RWPE2 (cell line): Measurements from ENCODE around the gene NUBP2.
A peak's percentile ranks its signal among the peaks of the same experiment; 100 is the strongest.

Experiments
- ATAC-seq: fragments of 200-7000 bp; cut with Tn5 transposase; 3 replicates; pipeline ENCODE4 v1.9.1; 2021; ENCODE audit warnings: low read depth
- DNase-seq: peaks from one replicate; pipeline ENCODE4 v3.0.0-alpha.2; 2020; ENCODE audit warnings: low spot score
- H3K27ac ChIP-seq: fragments of 450-650 bp; 2 replicates; pipeline ENCODE4 v1.5.1; 2017; ENCODE audit warnings: mild to moderate bottlenecking; ENCODE audit not compliant: poor library complexity, severe bottlenecking
- H3K27me3 ChIP-seq: fragments of 250-450 bp; sonication (Bioruptor Pico); 2 replicates; pipeline ENCODE4 v1.5.1; 2021; ENCODE audit warnings: mild to moderate bottlenecking, moderate library complexity; ENCODE audit not compliant: insufficient read depth, poor library complexity, severe bottlenecking
- H3K36me3 ChIP-seq: fragments of 250-450 bp; sonication (Bioruptor Pico); 2 replicates; pipeline ENCODE4 v1.5.1; 2020; ENCODE audit warnings: low read depth, mild to moderate bottlenecking, moderate library complexity
- H3K4me1 ChIP-seq: fragments of 250-450 bp; sonication (Bioruptor Pico); 2 replicates; pipeline ENCODE4 v1.5.1; 2021; ENCODE audit warnings: mild to moderate bottlenecking, moderate library complexity; ENCODE audit not compliant: insufficient read depth, poor library complexity, severe bottlenecking
- H3K4me3 ChIP-seq: fragments of 250-450 bp; sonication (Bioruptor Pico); 2 replicates; pipeline ENCODE4 v1.5.1; 2021; ENCODE audit warnings: mild to moderate bottlenecking, moderate library complexity; ENCODE audit not compliant: severe bottlenecking
- H3K9me3 ChIP-seq: fragments of 250-450 bp; sonication (Bioruptor Pico); 2 replicates; pipeline ENCODE4 v1.5.1; 2021; ENCODE audit warnings: mild to moderate bottlenecking, moderate library complexity; ENCODE audit not compliant: severe bottlenecking
- CTCF ChIP-seq: fragments of 450-650 bp; IDR thresholded peaks from one replicate; pipeline ENCODE4 v1.5.1; 2017; ENCODE audit warnings: mild to moderate bottlenecking, moderate library complexity; ENCODE audit not compliant: poor library complexity, severe bottlenecking

Gene NUBP2

GRCh38 chr16:1818873-1819525 lies 36.2 kb downstream of the NUBP2 start:
- no peak overlapping the region for H3K4me3 ChIP-seq
- peaks cover 30% of the 10 kb centered on the region for H3K36me3 ChIP-seq
- H3K9me3 ChIP-seq: no peaks in the 10 kb centered on the region
- H3K4me1 ChIP-seq: no peaks in the 10 kb centered on the region
- TF ChIP-seq CTCF: no peak
- no peaks in the 10 kb centered on the region for H3K27me3 ChIP-seq
- no peak overlapping the region for H3K27ac ChIP-seq
- peak; percentile 67 for DNase-seq
- no peak for ATAC-seq

GRCh38 chr16:1819611-1820010 lies 36.9 kb downstream of the NUBP2 start:
- Histone ChIP-seq H3K27ac (no peak overlapping the region), H3K9me3 (no peaks in the 10 kb centered on the region), H3K4me1 (no peaks in the 10 kb centered on the region), H3K36me3 (peaks cover 30% of the 10 kb centered on the region), H3K27me3 (no peaks in the 10 kb centered on the region), H3K4me3 (no peak overlapping the region)
- TF ChIP-seq CTCF: no peak
- no peak for DNase-seq
- ATAC-seq: no peak

- ATAC-seq (no peak), DNase-seq (no peak)
- no peak for TF ChIP-seq CTCF
- H3K27ac ChIP-seq: no peak overlapping the region
- no peaks in the 10 kb centered on the region for H3K9me3 ChIP-seq
- no peaks in the 10 kb centered on the region for H3K4me1 ChIP-seq
- peaks cover 26% of the 10 kb centered on the region for H3K36me3 ChIP-seq
- H3K27me3 ChIP-seq: no peaks in the 10 kb centered on the region
- H3K4me3 ChIP-seq: no peak overlapping the region
Observed at GRCh38 chr16:1820096-1820945, 37.6 kb downstream of the NUBP2 start.

GRCh38 chr16:1820946-1821290 lies 38.2 kb downstream of the NUBP2 start:
- Histone ChIP-seq H3K27ac (peak overlapping the region; percentile 20), H3K27me3 (no peaks in the 10 kb centered on the region), H3K36me3 (peaks cover 23% of the 10 kb centered on the region), H3K4me1 (no peaks in the 10 kb centered on the region), H3K4me3 (no peak overlapping the region), H3K9me3 (no peaks in the 10 kb centered on the region)
- no peak for DNase-seq
- no peak for ATAC-seq
- TF ChIP-seq CTCF: no peak
